SJSA1 (cell line): ENCODE results near the gene PLEK2. TPM values are rescaled to one million over a fixed set of nuclear protein-coding genes. Genes with fewer than 3 reads are reported as not detected.
A peak's percentile ranks its signal among the peaks of the same experiment; 100 is the strongest.
"Not testable (repeated sequence)": the region's sequence is repeated elsewhere in the genome, so short reads cannot be mapped to it uniquely, and the experiment has no call there.

Source experiments
- DNase-seq, 2 experiments: peaks; one replicate each; pipeline ENCODE4 v3.0.0-alpha.2; 2015 to 2020; ENCODE audit warnings: low spot score in 2 of 2, low read depth in 1 of 2
- H3K27ac ChIP-seq: fragments of 250-450 bp; sonication (Bioruptor Pico); 2 replicates; pipeline ENCODE4 v1.5.1; 2020; ENCODE audit warnings: mild to moderate bottlenecking, moderate library complexity
- H3K27me3 ChIP-seq: fragments of 250-450 bp; sonication (Bioruptor Pico); replicated peaks from 2 replicates; pipeline ENCODE4 v1.5.1; 2020; ENCODE audit warnings: mild to moderate bottlenecking, moderate library complexity
- H3K36me3 ChIP-seq: fragments of 250-450 bp; sonication (Bioruptor Pico); 2 replicates; pipeline ENCODE4 v1.5.1; 2020; ENCODE audit warnings: mild to moderate bottlenecking
- H3K4me1 ChIP-seq: fragments of 250-450 bp; sonication (Bioruptor Pico); replicated peaks from 2 replicates; pipeline ENCODE4 v1.6.1; 2021; ENCODE audit warnings: mild to moderate bottlenecking
- H3K4me3 ChIP-seq: fragments of 250-450 bp; sonication (Bioruptor Pico); 2 replicates; pipeline ENCODE4 v1.5.1; 2020; ENCODE audit warnings: mild to moderate bottlenecking
- H3K9me3 ChIP-seq: fragments of 250-450 bp; sonication (Bioruptor Pico); replicated peaks from 2 replicates; pipeline ENCODE4 v1.5.1; 2020; ENCODE audit warnings: mild to moderate bottlenecking
- total RNA-seq: library from RNA; depleted of rRNA; stranded (reverse); fragments of >200 nt; shearing (Covaris generic); gene quantifications from 2 replicates; pipeline ENCODE4 v1.2.3, GENCODE V29; 2014; rRNA removed

The PLEK2 gene
- 15.9 and 20.0 TPM in 2 replicates for total RNA-seq

GRCh38 chr14:67411820-67412421 lies at the start of gene PLEK2:
PLEK2 (minus strand) TSS chr14:67412165; CDS start chr14:67412059, 106 bp downstream.
- no peaks in the 10 kb centered on the region for H3K27me3 ChIP-seq

GRCh38 chr14:67461341-67461985 lies 49.5 kb upstream of the PLEK2 start:
- Histone ChIP-seq H3K4me1 (no peaks in the 10 kb centered on the region), H3K9me3 (no peaks in the 10 kb centered on the region), H3K36me3 (no peaks in the 10 kb centered on the region), H3K4me3 (no peak overlapping the region), H3K27me3 (no peaks in the 10 kb centered on the region; the same call in 1 of the 2 replicates), H3K27ac (no peak overlapping the region)
- no peak for DNase-seq

More at GRCh38 chr14:67411820-67412421, at the start of gene PLEK2:
- Histone ChIP-seq H3K9me3 (no peaks in the 10 kb centered on the region), H3K27ac (peak within 1 kb of the TSS; percentile 45), H3K4me3 (peak within 1 kb of the TSS; percentile 54), H3K36me3 (no peaks in the 10 kb centered on the region), H3K4me1 (peaks cover 31% of the 10 kb centered on the region)
- peak; percentile 34 to 63 for DNase-seq

GRCh38 chr14:67459336-67459735 lies 47.4 kb upstream of the PLEK2 start:
- Histone ChIP-seq H3K27ac (no peak overlapping the region), H3K4me1 (no peaks in the 10 kb centered on the region), H3K9me3 (no peaks in the 10 kb centered on the region), H3K36me3 (no peaks in the 10 kb centered on the region), H3K4me3 (no peak overlapping the region), H3K27me3 (no peaks in the 10 kb centered on the region)
- no peak for DNase-seq

GRCh38 chr14:67457782-67458181 lies 45.8 kb upstream of the PLEK2 start:
- Histone ChIP-seq H3K4me1 (no peaks in the 10 kb centered on the region), H3K36me3 (no peaks in the 10 kb centered on the region), H3K4me3 (no peak overlapping the region), H3K27ac (no peak overlapping the region), H3K9me3 (no peaks in the 10 kb centered on the region), H3K27me3 (no peaks in the 10 kb centered on the region)
- no peak for DNase-seq

- no peak for DNase-seq
- H3K9me3 ChIP-seq = no peaks in the 10 kb centered on the region
- no peak overlapping the region for H3K4me3 ChIP-seq
- no peaks in the 10 kb centered on the region for H3K27me3 ChIP-seq
- H3K27ac ChIP-seq = no peak overlapping the region
- no peaks in the 10 kb centered on the region for H3K4me1 ChIP-seq
- no peaks in the 10 kb centered on the region for H3K36me3 ChIP-seq
These were observed 44.8 kb upstream of the PLEK2 start for GRCh38 chr14:67456732-67457131.

GRCh38 chr14:67453575-67454300 lies 41.8 kb upstream of the PLEK2 start:
- Histone ChIP-seq H3K27me3 (no peaks in the 10 kb centered on the region), H3K36me3 (no peaks in the 10 kb centered on the region), H3K4me1 (no peaks in the 10 kb centered on the region), H3K4me3 (no peak overlapping the region), H3K9me3 (no peaks in the 10 kb centered on the region), H3K27ac (no peak overlapping the region)
- no peak for DNase-seq

- not testable (repeated sequence) for H3K36me3 ChIP-seq, H3K9me3 ChIP-seq, H3K27ac ChIP-seq, H3K4me3 ChIP-seq, H3K4me1 ChIP-seq, H3K27me3 ChIP-seq, DNase-seq
These were observed 39.7 kb upstream of the PLEK2 start for GRCh38 chr14:67451667-67452066.

- Histone ChIP-seq H3K27me3 (no peaks in the 10 kb centered on the region), H3K27ac (no peak overlapping the region), H3K4me1 (no peaks in the 10 kb centered on the region), H3K36me3 (no peaks in the 10 kb centered on the region), H3K9me3 (no peaks in the 10 kb centered on the region), H3K4me3 (no peak overlapping the region)
- DNase-seq = no peak
These were observed 37.1 kb upstream of the PLEK2 start for GRCh38 chr14:67449096-67449495.

- H3K27ac ChIP-seq = no peak overlapping the region
- H3K4me3 ChIP-seq = no peak overlapping the region
- no peaks in the 10 kb centered on the region for H3K4me1 ChIP-seq
- no peaks in the 10 kb centered on the region for H3K9me3 ChIP-seq
- H3K36me3 ChIP-seq = no peaks in the 10 kb centered on the region
- DNase-seq = no peak
- H3K27me3 ChIP-seq = no peaks in the 10 kb centered on the region
These were observed 35.0 kb upstream of the PLEK2 start for GRCh38 chr14:67447033-67447381.

- H3K36me3 ChIP-seq = no peaks in the 10 kb centered on the region
- H3K27me3 ChIP-seq = no peaks in the 10 kb centered on the region
- H3K4me3 ChIP-seq = no peak overlapping the region
- no peak for DNase-seq
- no peaks in the 10 kb centered on the region for H3K9me3 ChIP-seq
- H3K27ac ChIP-seq = no peak overlapping the region
- no peaks in the 10 kb centered on the region for H3K4me1 ChIP-seq
These were observed 34.5 kb upstream of the PLEK2 start for GRCh38 chr14:67446371-67447032.

- no peaks in the 10 kb centered on the region for H3K4me1 ChIP-seq
- H3K36me3 ChIP-seq = no peaks in the 10 kb centered on the region
- DNase-seq = no peak
- H3K27me3 ChIP-seq = no peaks in the 10 kb centered on the region
- no peak overlapping the region for H3K4me3 ChIP-seq
- H3K9me3 ChIP-seq = no peaks in the 10 kb centered on the region
- no peak overlapping the region for H3K27ac ChIP-seq
These were observed 32.4 kb upstream of the PLEK2 start for GRCh38 chr14:67444395-67444794.

- no peak overlapping the region for H3K27ac ChIP-seq
- no peaks in the 10 kb centered on the region for H3K36me3 ChIP-seq
- H3K27me3 ChIP-seq = no peaks in the 10 kb centered on the region
- H3K9me3 ChIP-seq = no peaks in the 10 kb centered on the region
- DNase-seq = no peak
- no peaks in the 10 kb centered on the region for H3K4me1 ChIP-seq
- no peak overlapping the region for H3K4me3 ChIP-seq
These were observed 30.4 kb upstream of the PLEK2 start for GRCh38 chr14:67442139-67442906.

GRCh38 chr14:67441672-67442071 lies 29.7 kb upstream of the PLEK2 start:
- Histone ChIP-seq H3K27ac (no peak overlapping the region), H3K27me3 (no peaks in the 10 kb centered on the region), H3K36me3 (no peaks in the 10 kb centered on the region), H3K4me1 (no peaks in the 10 kb centered on the region), H3K4me3 (no peak overlapping the region), H3K9me3 (no peaks in the 10 kb centered on the region)
- no peak for DNase-seq
